ENCODE data around the gene ULK1. TPM values are rescaled to one million over a fixed set of nuclear protein-coding genes. Genes with fewer than 3 reads are reported as not detected.
"Not testable (repeated sequence)": the region's sequence is repeated elsewhere in the genome, so short reads cannot be mapped to it uniquely, and the experiment has no call there.

The ULK1 gene
- total and polyA plus RNA-seq, 2 donors (not counting 1 experiment from before 2014, with no cell fraction given): 3.3 to 14.9 TPM

DNA sequence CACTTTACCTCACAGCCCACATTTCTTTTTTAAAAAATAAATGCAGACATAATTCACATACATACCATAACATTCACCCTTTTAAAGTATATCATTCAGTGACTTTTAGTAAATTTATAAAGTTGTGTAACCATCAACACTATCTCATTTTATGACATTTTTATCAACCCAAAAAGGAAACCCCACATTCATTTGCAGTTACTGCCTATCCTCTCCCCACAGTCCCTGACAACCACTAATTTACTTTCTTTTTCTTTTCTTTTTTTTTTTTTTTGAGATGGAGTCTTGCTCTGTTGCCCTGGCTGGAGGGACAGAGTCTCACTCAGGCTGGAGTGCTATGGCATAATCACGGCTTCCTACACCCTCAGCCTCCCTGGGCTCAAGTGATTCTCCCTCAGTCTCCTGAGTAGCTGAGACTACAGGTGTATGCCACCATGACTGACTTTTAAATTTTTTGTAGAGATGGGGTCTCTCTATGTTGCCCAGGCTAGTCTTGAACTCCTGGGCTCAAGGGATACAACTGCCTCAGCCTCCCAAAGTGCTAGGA is 53.8 kb downstream of the ULK1 start:
- Histone ChIP-seq H3K79me2 (ENCODE audit: control insufficient read depth, insufficient read depth, low read length) (peaks cover 28% of the 10 kb centered on the region), H3K36me3 (ENCODE audit: control insufficient read depth, insufficient read depth, low read length) (peaks cover 9% of the 10 kb centered on the region), H3K4me3 (replicated peaks in 1 of 4; ENCODE audit: control extremely low read depth in 1 of 4, insufficient read depth in 1 of 4, low read depth in 3 of 4, low read length in 4 of 4) (no peak overlapping the region), H2AFZ (ENCODE audit: low read length) (no peak overlapping the region), H3K4me1 (ENCODE audit: control insufficient read depth, extremely low read depth, insufficient read depth, low read length) (no peaks in the 10 kb centered on the region), H3K9ac (ENCODE audit: insufficient read depth, low read length) (no peak overlapping the region), H4K20me1 (ENCODE audit: control insufficient read depth, extremely low read depth, insufficient read depth, low read length) (no peaks in the 10 kb centered on the region), H3K27me3 (ENCODE audit: control insufficient read depth, insufficient read depth, low read length) (no peaks in the 10 kb centered on the region), H3K4me2 (ENCODE audit: extremely low read depth, insufficient read depth, low read length) (no peak overlapping the region), H3K9me3 (ENCODE audit: control insufficient read depth, insufficient read depth, low read depth, low read length) (no peaks in the 10 kb centered on the region), H3K27ac (ENCODE audit: insufficient read depth, low read length) (no peak overlapping the region)
- DNase-seq (ENCODE audit: low read depth in 2 of 2): no peak
- no peak for TF ChIP-seq EZH2 (IDR thresholded peaks at IDR 0.05; ENCODE audit: low read length, missing control alignments)
- TF ChIP-seq, protein P1, sequence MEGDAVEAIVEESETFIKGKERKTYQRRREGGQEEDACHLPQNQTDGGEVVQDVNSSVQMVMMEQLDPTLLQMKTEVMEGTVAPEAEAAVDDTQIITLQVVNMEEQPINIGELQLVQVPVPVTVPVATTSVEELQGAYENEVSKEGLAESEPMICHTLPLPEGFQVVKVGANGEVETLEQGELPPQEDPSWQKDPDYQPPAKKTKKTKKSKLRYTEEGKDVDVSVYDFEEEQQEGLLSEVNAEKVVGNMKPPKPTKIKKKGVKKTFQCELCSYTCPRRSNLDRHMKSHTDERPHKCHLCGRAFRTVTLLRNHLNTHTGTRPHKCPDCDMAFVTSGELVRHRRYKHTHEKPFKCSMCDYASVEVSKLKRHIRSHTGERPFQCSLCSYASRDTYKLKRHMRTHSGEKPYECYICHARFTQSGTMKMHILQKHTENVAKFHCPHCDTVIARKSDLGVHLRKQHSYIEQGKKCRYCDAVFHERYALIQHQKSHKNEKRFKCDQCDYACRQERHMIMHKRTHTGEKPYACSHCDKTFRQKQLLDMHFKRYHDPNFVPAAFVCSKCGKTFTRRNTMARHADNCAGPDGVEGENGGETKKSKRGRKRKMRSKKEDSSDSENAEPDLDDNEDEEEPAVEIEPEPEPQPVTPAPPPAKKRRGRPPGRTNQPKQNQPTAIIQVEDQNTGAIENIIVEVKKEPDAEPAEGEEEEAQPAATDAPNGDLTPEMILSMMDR (conservative IDR thresholded peaks at IDR 0.05 in 1 of 2, IDR thresholded peaks at IDR 0.05 in 1 of 2; ENCODE audit: low read depth in 1 of 2, low read length in 2 of 2): no peak

DNA sequence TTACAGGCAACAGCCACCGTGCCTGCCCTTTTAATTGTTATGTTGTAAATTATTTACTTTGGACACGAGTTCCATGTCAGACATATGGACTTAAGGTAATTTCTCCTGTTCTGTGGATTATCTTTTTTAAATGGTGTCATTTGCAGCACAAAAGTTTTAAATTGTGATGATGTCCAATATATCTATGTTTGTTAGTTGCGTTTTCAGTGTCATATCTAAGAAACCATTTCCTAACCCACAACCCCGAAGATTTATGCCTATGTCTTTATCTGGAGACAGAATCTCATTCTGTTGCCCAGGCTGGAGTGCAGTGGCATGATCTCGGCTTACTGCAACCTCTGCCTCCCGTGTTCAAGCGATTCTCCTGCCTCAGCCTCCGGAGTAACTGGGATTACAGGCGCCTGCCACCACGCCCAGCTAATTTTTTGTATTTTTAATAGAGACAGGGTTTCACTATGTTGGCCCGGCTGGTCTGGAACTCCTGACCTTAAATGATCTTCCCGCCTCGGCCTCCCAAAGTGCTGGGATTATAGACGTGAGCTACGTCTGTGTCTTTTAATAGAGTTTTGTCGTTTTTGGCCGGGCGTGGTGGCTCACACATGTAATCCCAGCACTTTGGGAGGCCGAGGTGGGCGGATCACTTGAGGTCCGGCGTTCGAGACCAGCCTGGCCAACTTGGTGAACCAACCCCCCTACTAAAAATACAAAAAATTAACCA is 54.5 kb downstream of the ULK1 start:
- peak overlapping the region; percentile 16 for H3K9ac ChIP-seq (ENCODE audit: insufficient read depth, low read length)

DNA sequence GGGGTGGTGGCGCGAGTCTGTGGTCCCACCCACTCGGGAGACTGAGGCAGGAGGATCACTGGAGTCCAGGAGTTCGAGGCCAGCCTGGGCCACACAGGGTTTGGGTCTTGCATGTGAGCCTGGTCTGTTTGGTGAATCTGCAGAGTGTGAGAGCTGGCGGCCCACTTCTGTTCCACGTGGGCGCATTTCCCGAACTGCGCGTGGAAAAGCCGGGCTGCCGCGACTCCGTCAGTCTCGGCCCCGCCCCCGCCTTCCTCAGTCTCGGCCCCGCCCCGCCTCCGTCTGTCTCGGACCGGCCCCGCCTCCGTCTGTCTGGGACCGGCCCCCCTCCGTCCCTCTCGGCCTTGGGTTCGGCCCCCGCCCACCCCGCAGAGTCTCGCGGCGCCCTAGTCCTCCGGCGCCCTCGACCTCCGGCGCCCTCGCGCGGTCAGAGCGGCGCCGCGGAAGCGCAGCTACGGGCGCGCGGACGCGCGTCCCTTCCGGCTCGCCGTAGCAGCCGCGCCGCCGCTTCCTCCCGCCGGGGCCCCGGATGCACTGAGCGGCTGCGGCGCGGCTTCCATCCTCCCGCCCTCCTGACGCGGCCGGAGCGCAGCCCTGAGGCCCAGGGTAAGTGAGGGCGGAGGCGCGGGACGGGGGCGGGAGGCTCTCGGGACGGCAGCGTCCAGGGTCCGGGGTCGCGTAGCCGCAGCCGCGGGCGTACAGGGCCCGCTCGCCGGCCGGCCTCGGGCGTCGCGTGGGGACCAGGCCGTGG is 55.2 kb downstream of the ULK1 start, which contains the start of gene EP400:
TSS of gene EP400 (plus strand) at position 512 of the 751 bp plus-strand sequence. CDS start 10,678 bp downstream, outside the sequence.
- Histone ChIP-seq H3K4me1 (ENCODE audit: control insufficient read depth, extremely low read depth, insufficient read depth, low read length) (no peaks in the 10 kb centered on the region), H3K27me3 (ENCODE audit: control insufficient read depth, insufficient read depth, low read length) (no peaks in the 10 kb centered on the region), H3K4me2 (ENCODE audit: extremely low read depth, insufficient read depth, low read length) (peak within 1 kb of the TSS; percentile 95), H3K36me3 (ENCODE audit: control insufficient read depth, insufficient read depth, low read length) (peaks cover 4% of the 10 kb centered on the region), H4K20me1 (ENCODE audit: control insufficient read depth, extremely low read depth, insufficient read depth, low read length) (no peaks in the 10 kb centered on the region), H3K9me3 (ENCODE audit: control insufficient read depth, insufficient read depth, low read depth, low read length) (no peaks in the 10 kb centered on the region), H3K9ac (ENCODE audit: insufficient read depth, low read length) (peak within 1 kb of the TSS; percentile 89), H3K4me3 (replicated peaks in 1 of 4; ENCODE audit: control extremely low read depth in 1 of 4, insufficient read depth in 1 of 4, low read depth in 3 of 4, low read length in 4 of 4) (peak within 1 kb of the TSS; percentile 82 to 96 (median 86)), H3K79me2 (ENCODE audit: control insufficient read depth, insufficient read depth, low read length) (peaks cover 40% of the 10 kb centered on the region), H3K27ac (ENCODE audit: insufficient read depth, low read length) (peak within 1 kb of the TSS; percentile 83), H2AFZ (ENCODE audit: low read length) (peak within 1 kb of the TSS; percentile 98)
- TF ChIP-seq EZH2 (IDR thresholded peaks at IDR 0.05; ENCODE audit: low read length, missing control alignments): no peak
- TF ChIP-seq, protein P1 (conservative IDR thresholded peaks at IDR 0.05 in 1 of 2, IDR thresholded peaks at IDR 0.05 in 1 of 2; ENCODE audit: low read depth in 1 of 2, low read length in 2 of 2): peak in 1 of 2 donors; percentile 10
- DNase-seq (ENCODE audit: low read depth in 2 of 2): peak; percentile 89 to 92

More for the DNA sequence above, 54.5 kb downstream of the ULK1 start:
- H3K9me3 ChIP-seq (ENCODE audit: control insufficient read depth, insufficient read depth, low read depth, low read length); H3K4me1 ChIP-seq (ENCODE audit: control insufficient read depth, extremely low read depth, insufficient read depth, low read length); H3K36me3 ChIP-seq (ENCODE audit: control insufficient read depth, insufficient read depth, low read length); H3K27me3 ChIP-seq (ENCODE audit: control insufficient read depth, insufficient read depth, low read length); H4K20me1 ChIP-seq (ENCODE audit: control insufficient read depth, extremely low read depth, insufficient read depth, low read length); DNase-seq (ENCODE audit: low read depth in 2 of 2): not testable (repeated sequence)
- Histone ChIP-seq H3K27ac (ENCODE audit: insufficient read depth, low read length) (peak overlapping the region; percentile 43), H2AFZ (ENCODE audit: low read length) (peak overlapping the region; percentile 98), H3K4me2 (ENCODE audit: extremely low read depth, insufficient read depth, low read length) (peak overlapping the region; percentile 95), H3K4me3 (replicated peaks in 1 of 4; ENCODE audit: control extremely low read depth in 1 of 4, insufficient read depth in 1 of 4, low read depth in 3 of 4, low read length in 4 of 4) (peak overlapping the region; percentile 42 to 61 (median 55)), H3K79me2 (ENCODE audit: control insufficient read depth, insufficient read depth, low read length) (peaks cover 34% of the 10 kb centered on the region)
